Adrenal gland (tissue), 5 donors: ENCODE results near the gene ARHGAP10.

Source experiments
- CTCF ChIP-seq, 6 experiments: fragments of 450-650 bp in 4 of 6; fragments of 200-600 bp in 2 of 6; sonication (generic) in 1 of 6; IDR thresholded peaks; 1 replicate in 5 of 6; 2 replicates in 1 of 6; pipeline versions ENCODE4 v1.5.1 to v1.8.0; 2016 to 2021; ENCODE audit warnings: antibody characterized with exemption in 6 of 6, mild to moderate bottlenecking in 2 of 6, moderate library complexity in 1 of 6
- POLR2A ChIP-seq, 2 donors: fragments of 450-650 bp; IDR thresholded peaks; one replicate each; pipeline ENCODE4 v1.6.1; 2017; ENCODE audit warnings: antibody characterized with exemption in 2 of 2, mild to moderate bottlenecking in 2 of 2, moderate library complexity in 1 of 2
- donor health status: DM: no; HTN: no; CAD: no.

GRCh38 chr4:148093065-148093464, 361.2 kb downstream of the ARHGAP10 start:
- TF ChIP-seq CTCF (IDR thresholded peaks at IDR 0.05) (no peak), POLR2A (IDR thresholded peaks at IDR 0.05) (no peak)
